MCF 10A (cell line): Measurements from ENCODE around the gene ADCY5. TPM values are rescaled to one million over a fixed set of nuclear protein-coding genes. Genes with fewer than 3 reads are reported as not detected.

Experiments
- BruUV-seq: library from RNA; stranded (reverse); fragments of 400-500 nt; replicated peaks from 2 replicates; lab custom pipeline; 2021; lab: Mats Ljungman, UMichigan
- CTCF ChIA-PET: fragments of 300-600 bp; sonication (Branson Sonifier 250); formaldehyde crosslinking; extraction: SDS; loops from one replicate; lab custom pipeline; 2021; ENCODE audit warnings: antibody characterized with exemption, inconsistent platforms; lab: Yijun Ruan, JAX
- POLR2A ChIA-PET: fragments of 300-600, 350-650 bp; sonication (Branson Sonifier 250); formaldehyde crosslinking; extraction: SDS; loops from one replicate; lab custom pipeline; 2020; ENCODE audit warnings: antibody characterized with exemption, inconsistent platforms; lab: Yijun Ruan, JAX
- DNase-seq: peaks from one replicate; pipeline ENCODE4 v3.0.0-alpha.2; 2018; ENCODE audit not compliant: unreplicated experiment
- H3K27ac Mint-ChIP-seq: one replicate; pipeline ENCODE4 v1.8.0; 2022; ENCODE audit warnings: mild to moderate bottlenecking, low read depth, mixed read lengths; ENCODE audit not compliant: unreplicated experiment
- H3K27me3 Mint-ChIP-seq: one replicate; pipeline ENCODE4 v1.8.0; 2022; ENCODE audit warnings: mixed read lengths; ENCODE audit not compliant: insufficient read depth, unreplicated experiment
- H3K36me3 Mint-ChIP-seq: one replicate; pipeline ENCODE4 v1.8.0; 2022; ENCODE audit warnings: mild to moderate bottlenecking, moderate library complexity, mixed read lengths; ENCODE audit not compliant: insufficient read depth, unreplicated experiment
- H3K4me1 Mint-ChIP-seq: one replicate; pipeline ENCODE4 v1.8.0; 2022; ENCODE audit warnings: mixed read lengths; ENCODE audit not compliant: insufficient read depth, unreplicated experiment
- H3K4me3 Mint-ChIP-seq: one replicate; pipeline ENCODE4 v1.8.0; 2022; ENCODE audit warnings: mild to moderate bottlenecking, moderate library complexity, mixed read lengths; ENCODE audit not compliant: unreplicated experiment
- H3K9me3 Mint-ChIP-seq: one replicate; pipeline ENCODE4 v1.8.0; 2022; ENCODE audit warnings: mixed read lengths; ENCODE audit not compliant: unreplicated experiment
- CTCF ChIP-seq: fragments of 200-600 bp; IDR thresholded peaks from one replicate; pipeline ENCODE4 v1.8.0; 2022; ENCODE audit warnings: antibody characterized with exemption, mild to moderate bottlenecking; ENCODE audit not compliant: unreplicated experiment
- intact Hi-C: fragments of 100-400 bp; cut with micrococcal nuclease; formaldehyde crosslinking; loops from 2 replicates; pipeline ENCODE4 v1.14.1; 2022
- total RNA-seq: library from RNA; stranded (reverse); gene quantifications from 2 replicates; pipeline ENCODE4 v1.2.3, GENCODE V29; 2022

ADCY5 gene
- total RNA-seq, 1 experiment from 2014 or later: not detected

- BruUV-seq: no TSS peak
- no peaks in the 10 kb centered on the region for H3K9me3 Mint-ChIP-seq
- no peak for DNase-seq
- H3K4me1 Mint-ChIP-seq: no peaks in the 10 kb centered on the region
- H3K36me3 Mint-ChIP-seq: peaks cover 3% of the 10 kb centered on the region
- TF ChIP-seq CTCF: no peak
- H3K4me3 Mint-ChIP-seq: no peak overlapping the region
- CTCF ChIA-PET: interaction anchor here (0.5 kb wide), 1 partner anchor 19 kb away, joined by 4 read pairs; no protein-coding TSS in a partner anchor
- intact Hi-C loops: no loop called here
- H3K27me3 Mint-ChIP-seq: peaks cover 8% of the 10 kb centered on the region
- POLR2A ChIA-PET: interaction anchor here (1.7 kb wide), 1 partner anchor 51 kb away, joined by 5 read pairs; no protein-coding TSS in a partner anchor
- no peak overlapping the region for H3K27ac Mint-ChIP-seq
Observed at GRCh38 chr3:123373474-123373987, 75.4 kb downstream of the ADCY5 start.

GRCh38 chr3:123372686-123373473, 76.0 kb downstream of the ADCY5 start:
- Mint-ChIP-seq H3K27me3 (peaks cover 8% of the 10 kb centered on the region), H3K27ac (no peak overlapping the region), H3K36me3 (no peaks in the 10 kb centered on the region), H3K9me3 (no peaks in the 10 kb centered on the region), H3K4me3 (no peak overlapping the region), H3K4me1 (no peaks in the 10 kb centered on the region)
- ChIA-PET POLR2A (interaction anchor here (1.7 kb wide), 1 partner anchor 50 kb away, joined by 5 read pairs; no protein-coding TSS in a partner anchor), CTCF (interaction anchor here (0.6 to 0.9 kb wide), 2 partner anchors 10 to 319 kb away, joined by 3 read pairs; no protein-coding TSS in a partner anchor)
- BruUV-seq: no TSS peak
- intact Hi-C loops: no loop called here
- no peak for DNase-seq
- no peak for TF ChIP-seq CTCF

- CTCF ChIA-PET: interaction anchor here (0.6 to 0.9 kb wide), 3 partner anchors 9 to 362 kb away, joined by 3 to 4 read pairs (median 4); no protein-coding TSS in a partner anchor
- Mint-ChIP-seq H3K4me3 (no peak overlapping the region), H3K36me3 (no peaks in the 10 kb centered on the region), H3K27ac (no peak overlapping the region), H3K9me3 (no peaks in the 10 kb centered on the region), H3K4me1 (no peaks in the 10 kb centered on the region), H3K27me3 (peaks cover 8% of the 10 kb centered on the region)
- no peak for DNase-seq
- POLR2A ChIA-PET: interaction anchor here (0.5 to 1.7 kb wide), 2 partner anchors 49 to 133 kb away, joined by 3 to 5 read pairs; no protein-coding TSS in a partner anchor
- TF ChIP-seq CTCF: no peak
- no TSS peak for BruUV-seq
- intact Hi-C loops: no loop called here
Observed at GRCh38 chr3:123371859-123372685, 76.8 kb downstream of the ADCY5 start.
